IMR-90 (cell line): ENCODE measurements around the gene MGA. TPM values are rescaled to one million over a fixed set of nuclear protein-coding genes. Genes with fewer than 3 reads are reported as not detected.

ENCODE experiments used
- ATAC-seq: fragments of 200-7000 bp; cut with Tn5 transposase; 2 replicates; pipeline ENCODE4 v1.9.1; 2020; ENCODE audit warnings: low read depth, mild to moderate bottlenecking, moderate library complexity
- BruUV-seq: library from RNA; stranded (reverse); fragments of 400-500 nt; replicated peaks from 2 replicates; lab custom pipeline; 2021; lab: Mats Ljungman, UMichigan
- CTCF ChIA-PET: fragments of 300-600 bp; formaldehyde crosslinking; extraction: SDS; loops from one replicate; lab custom pipeline; 2021; ENCODE audit warnings: antibody characterized with exemption; lab: Yijun Ruan, JAX
- POLR2A ChIA-PET: fragments of 300-600 bp; sonication (Branson Sonifier 250); formaldehyde crosslinking; loops from one replicate; lab custom pipeline; 2022; ENCODE audit warnings: antibody characterized with exemption; ENCODE audit not compliant: unreplicated experiment; lab: Charles Lee
- DNase-seq: peaks from one replicate; pipeline ENCODE4 v3.0.0; 2013
- H2AFZ ChIP-seq: replicated peaks from 2 replicates; pipeline ENCODE3; 2013; ENCODE audit warnings: low read length, mild to moderate bottlenecking; ENCODE audit not compliant: poor library complexity
- H2AK5ac ChIP-seq: 2 replicates; pipeline ENCODE4 v1.6.1; 2013; ENCODE audit warnings: low read depth, low read length, inconsistent platforms
- H2AK9ac ChIP-seq: replicated peaks from 2 replicates; pipeline ENCODE3; 2013; ENCODE audit warnings: mild to moderate bottlenecking, low read depth, low read length, moderate library complexity; ENCODE audit not compliant: poor library complexity
- H2BK120ac ChIP-seq: 2 replicates; pipeline ENCODE4 v1.6.1; 2013; ENCODE audit warnings: low read depth, low read length, inconsistent platforms
- H2BK15ac ChIP-seq: 3 replicates; pipeline ENCODE4 v1.6.1; 2013; ENCODE audit warnings: low read depth, low read length, inconsistent platforms
- H2BK20ac ChIP-seq: 2 replicates; pipeline ENCODE4 v1.6.1; 2013; ENCODE audit warnings: low read depth, mild to moderate bottlenecking, inconsistent platforms, low read length, moderate library complexity
- H2BK5ac ChIP-seq: 2 replicates; pipeline ENCODE4 v1.6.1; 2013; ENCODE audit warnings: mild to moderate bottlenecking, low read depth, low read length, inconsistent platforms; ENCODE audit not compliant: poor library complexity, severe bottlenecking
- H3K14ac ChIP-seq: replicated peaks from 2 replicates; pipeline ENCODE4 v1.6.1; 2013; ENCODE audit warnings: low read depth, low read length, inconsistent platforms
- H3K18ac ChIP-seq: 2 replicates; pipeline ENCODE4 v1.6.1; 2013; ENCODE audit warnings: low read depth, low read length, control low read depth
- H3K23ac ChIP-seq: 2 replicates; pipeline ENCODE4 v1.6.1; 2013; ENCODE audit warnings: low read depth, low read length, inconsistent platforms
- H3K27ac ChIP-seq: 2 replicates; pipeline ENCODE4 v1.5.1; 2013; ENCODE audit warnings: mild to moderate bottlenecking, control low read depth, low read length; ENCODE audit not compliant: insufficient read depth
- H3K27me3 ChIP-seq: 2 replicates; pipeline ENCODE4 v1.6.1; 2013; ENCODE audit warnings: low read length; ENCODE audit not compliant: control insufficient read depth, insufficient read depth
- H3K36me3 ChIP-seq: 2 replicates; pipeline ENCODE4 v1.6.1; 2013; ENCODE audit warnings: low read length, mixed read lengths; ENCODE audit not compliant: control insufficient read depth, insufficient read depth
- H3K4ac ChIP-seq: 2 replicates; pipeline ENCODE4 v1.6.1; 2013; ENCODE audit warnings: low read depth, low read length, inconsistent platforms
- H3K4me1 ChIP-seq: 2 replicates; pipeline ENCODE4 v1.6.1; 2013; ENCODE audit warnings: low read length, mixed read lengths; ENCODE audit not compliant: control insufficient read depth, insufficient read depth
- H3K4me2 ChIP-seq: 2 replicates; pipeline ENCODE4 v1.6.1; 2013; ENCODE audit warnings: low read depth, mild to moderate bottlenecking, control low read depth, low read length, moderate library complexity
- H3K4me3 ChIP-seq: 2 replicates; pipeline ENCODE4 v1.5.1; 2013; ENCODE audit warnings: low read depth, mild to moderate bottlenecking, control low read depth, low read length, moderate library complexity; ENCODE audit not compliant: insufficient read depth
- H3K56ac ChIP-seq: 2 replicates; pipeline ENCODE4 v1.6.1; 2013; ENCODE audit warnings: low read length, inconsistent platforms; ENCODE audit not compliant: insufficient read depth; ENCODE audit errors: extremely low read depth
- H3K79me1 ChIP-seq, 2 experiments: 2 replicates each; pipeline ENCODE4 v1.6.1; 2013; ENCODE audit warnings: low read length in 2 of 2, inconsistent platforms in 1 of 2, low read depth in 1 of 2
- H3K9ac ChIP-seq: 2 replicates; pipeline ENCODE4 v1.6.1; 2013; ENCODE audit warnings: low read depth, low read length, control low read depth
- H3K9me1 ChIP-seq: 2 replicates; pipeline ENCODE4 v1.6.1; 2013; ENCODE audit warnings: low read length, inconsistent platforms; ENCODE audit not compliant: insufficient read depth
- H3K9me3 ChIP-seq: 2 replicates; pipeline ENCODE4 v1.6.1; 2013; ENCODE audit warnings: low read length; ENCODE audit not compliant: control insufficient read depth, insufficient read depth
- H4K20me1 ChIP-seq: 2 replicates; pipeline ENCODE4 v1.6.1; 2013; ENCODE audit warnings: low read length, inconsistent platforms; ENCODE audit not compliant: insufficient read depth
- H4K5ac ChIP-seq: 2 replicates; pipeline ENCODE4 v1.6.1; 2013; ENCODE audit warnings: mild to moderate bottlenecking, low read depth, low read length, control low read depth
- H4K8ac ChIP-seq, 2 experiments: 2 replicates each; pipeline ENCODE4 v1.6.1; 2013; ENCODE audit warnings: low read depth in 2 of 2, low read length in 2 of 2, control low read depth in 1 of 2, inconsistent platforms in 1 of 2
- H4K91ac ChIP-seq: 2 replicates; pipeline ENCODE4 v1.6.1; 2013; ENCODE audit warnings: low read depth, low read length, inconsistent platforms; ENCODE audit not compliant: insufficient read depth
- BHLHE40 ChIP-seq: fragments of 150-350 bp; IDR thresholded peaks from 2 replicates; pipeline ENCODE4 v1.6.1; 2016; ENCODE audit warnings: mild to moderate bottlenecking, low read depth, low read length
- CEBPB ChIP-seq: IDR thresholded peaks from 2 replicates; pipeline ENCODE4 v1.6.1; 2012; ENCODE audit warnings: low read depth, low read length, improper control_type of control experiment
- CHD1 ChIP-seq: IDR thresholded peaks from 2 replicates; pipeline ENCODE4 v1.6.1; 2012; ENCODE audit warnings: low read depth, low read length, improper control_type of control experiment
- FOS ChIP-seq: fragments of 150-350 bp; IDR thresholded peaks from 2 replicates; pipeline ENCODE4 v1.6.1; 2016; ENCODE audit warnings: low read depth, low read length
- MAFK ChIP-seq: IDR thresholded peaks from 2 replicates; pipeline ENCODE4 v1.6.1; 2012; ENCODE audit warnings: low read depth, low read length, improper control_type of control experiment
- MAZ ChIP-seq: IDR thresholded peaks from 2 replicates; pipeline ENCODE4 v1.6.1; 2012; ENCODE audit warnings: low read depth, mild to moderate bottlenecking, low read length, improper control_type of control experiment, moderate library complexity, borderline replicate concordance
- MXI1 ChIP-seq: IDR thresholded peaks from 2 replicates; pipeline ENCODE4 v1.6.1; 2012; ENCODE audit warnings: low read depth, mild to moderate bottlenecking, low read length, moderate library complexity, borderline replicate concordance
- NFE2L2 ChIP-seq: fragments of 150-350 bp; IDR thresholded peaks from 2 replicates; pipeline ENCODE4 v1.6.1; 2016; ENCODE audit warnings: low read depth, mild to moderate bottlenecking, low read length
- POLR2A ChIP-seq: IDR thresholded peaks from 2 replicates; pipeline ENCODE4 v1.6.1; 2012; ENCODE audit warnings: mild to moderate bottlenecking, low read depth, low read length
- RAD21 ChIP-seq: IDR thresholded peaks from 2 replicates; pipeline ENCODE4 v1.6.1; 2012; ENCODE audit warnings: low read length, improper control_type of control experiment
- RCOR1 ChIP-seq: IDR thresholded peaks from 2 replicates; pipeline ENCODE4 v1.6.1; 2012; ENCODE audit warnings: mild to moderate bottlenecking, low read length, improper control_type of control experiment; ENCODE audit not compliant: insufficient replicate concordance
- RFX5 ChIP-seq: IDR thresholded peaks from 2 replicates; pipeline ENCODE4 v1.8.0; 2012; ENCODE audit warnings: low read depth, mild to moderate bottlenecking, low read length, moderate library complexity
- SMC3 ChIP-seq: fragments of 150-350 bp; IDR thresholded peaks from 2 replicates; pipeline ENCODE4 v1.6.1; 2016; ENCODE audit warnings: low read depth, mild to moderate bottlenecking, antibody characterized with exemption, low read length, moderate library complexity
- WGBS, 2 experiments: methylation state at CpG; one replicate each; pipeline versions ENCODE4 v1.1.5 to v1.1.7; 2013; ENCODE audit warnings: missing lambda C conversion rate in 2 of 2; ENCODE audit not compliant: insufficient read length in 1 of 2; ENCODE audit errors: extremely low coverage in 2 of 2; 5-methylcytosine and 5-hydroxymethylcytosine counted together
- dilution Hi-C: fragments of 300-500 bp; cut with HindIII; formaldehyde crosslinking; loops from one replicate; pipeline ENCODE4 v1.14.3; 2018; ENCODE audit warnings: low sequenced_read_pairs; ENCODE audit not compliant: unreplicated experiment
- in situ Hi-C: fragments of 300-500 bp; cut with MboI; formaldehyde crosslinking; loops from 3 replicates; pipeline ENCODE4 v1.14.3; 2019; ENCODE audit warnings: low sequenced_read_pairs, inconsistent platforms, mixed read lengths
- intact Hi-C: fragments of 100-400 bp; cut with micrococcal nuclease; formaldehyde crosslinking; loops from 2 replicates; pipeline ENCODE4 v1.10.0; 2022
- polyA plus RNA-seq, 3 experiments: library from polyadenylated mRNA; depleted of rRNA; stranded (reverse); fragments of >200 nt; gene quantifications; 2 replicates each; pipeline ENCODE4 v1.2.3, GENCODE V29; 2012; ENCODE audit warnings: low replicate concordance in 1 of 3
- total RNA-seq: library from RNA; depleted of rRNA; stranded (reverse); fragments of >200 nt; gene quantifications from 2 replicates; pipeline ENCODE4 v1.2.3, GENCODE V29; 2012
- TF ChIP-seq, protein P1 (sequence below): fragments of 150-350 bp; IDR thresholded peaks from 2 replicates; pipeline ENCODE4 v1.6.1; 2017; ENCODE audit warnings: mild to moderate bottlenecking, antibody characterized with exemption, low read length, low read depth
- TF ChIP-seq, protein P2 (sequence below): conservative IDR thresholded peaks from 2 replicates; pipeline ENCODE4 v1.5.1; 2012; ENCODE audit warnings: mild to moderate bottlenecking, low read depth, low read length, improper control_type of control experiment
- TF ChIP-seq, protein P3 (sequence below): fragments of 150-350 bp; IDR thresholded peaks from 2 replicates; pipeline ENCODE4 v1.6.1; 2016; ENCODE audit warnings: low read depth, mild to moderate bottlenecking, low read length, moderate library complexity, borderline replicate concordance

The MGA gene
- total and polyA plus RNA-seq, 2 of the 4 experiments (the other 2 are of a cell fraction) = 3.2 to 38.0 TPM

DNA sequence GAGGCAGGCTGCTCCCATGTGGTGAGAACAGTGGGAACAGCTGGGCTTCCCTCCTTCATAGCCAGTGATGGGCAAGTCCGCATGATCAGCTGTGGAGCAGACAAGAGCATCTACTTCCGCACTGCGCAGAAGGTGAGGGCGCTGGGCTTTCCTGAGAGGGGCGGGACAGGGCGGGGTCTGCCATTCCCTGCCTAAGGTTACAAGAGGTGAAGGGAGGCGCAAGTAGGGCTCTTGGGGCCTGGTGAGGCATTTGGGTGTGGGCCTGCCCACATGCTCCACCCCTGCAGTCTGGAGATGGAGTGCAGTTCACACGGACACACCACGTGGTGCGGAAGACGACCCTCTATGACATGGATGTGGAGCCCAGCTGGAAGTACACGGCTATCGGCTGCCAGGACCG is 157.1 kb downstream of the MGA start:
- Histone ChIP-seq H4K20me1 (no peaks in the 10 kb centered on the region), H3K4me1 (no peaks in the 10 kb centered on the region), H2BK5ac (no peak overlapping the region), H3K4ac (no peak overlapping the region), H3K79me1 (peaks cover 0 to 8% of the 10 kb centered on the region in 2 experiments; a peak in 1 of 4 replicates), H3K23ac (no peak overlapping the region), H4K8ac (no peak overlapping the region), H3K56ac (no peak overlapping the region), H3K14ac (no peak overlapping the region), H4K91ac (no peak overlapping the region), H4K5ac (no peak overlapping the region), H3K18ac (no peak overlapping the region), H2AK5ac (no peak overlapping the region), H2BK20ac (no peak overlapping the region), H3K9me3 (no peaks in the 10 kb centered on the region), H3K4me2 (no peak overlapping the region), H2AFZ (no peak overlapping the region), H3K36me3 (peaks cover 69% of the 10 kb centered on the region), H2BK120ac (no peak overlapping the region), H2AK9ac (no peak overlapping the region), H3K9me1 (no peaks in the 10 kb centered on the region), H3K27ac (no peak overlapping the region), H3K9ac (no peak overlapping the region), H3K4me3 (no peak overlapping the region), H2BK15ac (no peak overlapping the region), H3K27me3 (no peaks in the 10 kb centered on the region)
- 100% methylated on average over 3 of the region's 14 CpGs; no CpG with 5 or more reads in 1 of the 2 experiments for WGBS, 2 experiments
- dilution Hi-C loops = no loop called here
- ChIA-PET CTCF (no interaction called here), POLR2A (no interaction called here)
- intact Hi-C loops = loop anchor here (10.0 kb wide), 1 partner anchor 353 kb away; no protein-coding TSS in a partner anchor
- ATAC-seq (no peak), DNase-seq (no peak)
- TF ChIP-seq SMC3 = no peak
- no peak for TF ChIP-seq NFE2L2
- TF ChIP-seq, protein P1, sequence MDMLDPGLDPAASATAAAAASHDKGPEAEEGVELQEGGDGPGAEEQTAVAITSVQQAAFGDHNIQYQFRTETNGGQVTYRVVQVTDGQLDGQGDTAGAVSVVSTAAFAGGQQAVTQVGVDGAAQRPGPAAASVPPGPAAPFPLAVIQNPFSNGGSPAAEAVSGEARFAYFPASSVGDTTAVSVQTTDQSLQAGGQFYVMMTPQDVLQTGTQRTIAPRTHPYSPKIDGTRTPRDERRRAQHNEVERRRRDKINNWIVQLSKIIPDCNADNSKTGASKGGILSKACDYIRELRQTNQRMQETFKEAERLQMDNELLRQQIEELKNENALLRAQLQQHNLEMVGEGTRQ = no peak
- TF ChIP-seq, protein P2, sequence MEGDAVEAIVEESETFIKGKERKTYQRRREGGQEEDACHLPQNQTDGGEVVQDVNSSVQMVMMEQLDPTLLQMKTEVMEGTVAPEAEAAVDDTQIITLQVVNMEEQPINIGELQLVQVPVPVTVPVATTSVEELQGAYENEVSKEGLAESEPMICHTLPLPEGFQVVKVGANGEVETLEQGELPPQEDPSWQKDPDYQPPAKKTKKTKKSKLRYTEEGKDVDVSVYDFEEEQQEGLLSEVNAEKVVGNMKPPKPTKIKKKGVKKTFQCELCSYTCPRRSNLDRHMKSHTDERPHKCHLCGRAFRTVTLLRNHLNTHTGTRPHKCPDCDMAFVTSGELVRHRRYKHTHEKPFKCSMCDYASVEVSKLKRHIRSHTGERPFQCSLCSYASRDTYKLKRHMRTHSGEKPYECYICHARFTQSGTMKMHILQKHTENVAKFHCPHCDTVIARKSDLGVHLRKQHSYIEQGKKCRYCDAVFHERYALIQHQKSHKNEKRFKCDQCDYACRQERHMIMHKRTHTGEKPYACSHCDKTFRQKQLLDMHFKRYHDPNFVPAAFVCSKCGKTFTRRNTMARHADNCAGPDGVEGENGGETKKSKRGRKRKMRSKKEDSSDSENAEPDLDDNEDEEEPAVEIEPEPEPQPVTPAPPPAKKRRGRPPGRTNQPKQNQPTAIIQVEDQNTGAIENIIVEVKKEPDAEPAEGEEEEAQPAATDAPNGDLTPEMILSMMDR = no peak
- TF ChIP-seq RCOR1 = no peak
- no peak for TF ChIP-seq FOS
- no peak for TF ChIP-seq POLR2A
- TF ChIP-seq MAZ = no peak
- no peak for TF ChIP-seq CHD1
- no peak for TF ChIP-seq RFX5
- no peak for TF ChIP-seq MXI1
- no peak for TF ChIP-seq RAD21
- no peak for TF ChIP-seq CEBPB
- no peak for TF ChIP-seq BHLHE40
- TF ChIP-seq MAFK = no peak
- TF ChIP-seq, protein P3, sequence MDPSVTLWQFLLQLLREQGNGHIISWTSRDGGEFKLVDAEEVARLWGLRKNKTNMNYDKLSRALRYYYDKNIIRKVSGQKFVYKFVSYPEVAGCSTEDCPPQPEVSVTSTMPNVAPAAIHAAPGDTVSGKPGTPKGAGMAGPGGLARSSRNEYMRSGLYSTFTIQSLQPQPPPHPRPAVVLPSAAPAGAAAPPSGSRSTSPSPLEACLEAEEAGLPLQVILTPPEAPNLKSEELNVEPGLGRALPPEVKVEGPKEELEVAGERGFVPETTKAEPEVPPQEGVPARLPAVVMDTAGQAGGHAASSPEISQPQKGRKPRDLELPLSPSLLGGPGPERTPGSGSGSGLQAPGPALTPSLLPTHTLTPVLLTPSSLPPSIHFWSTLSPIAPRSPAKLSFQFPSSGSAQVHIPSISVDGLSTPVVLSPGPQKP = no peak
- in situ Hi-C loops = no loop called here
- no TSS peak for BruUV-seq
